Hepatocyte (in vitro differentiated cells): ENCODE data around the gene WSCD1.

ENCODE experiments used
- EZH2 ChIP-seq: fragments of 200-600 bp; sonication (generic); IDR thresholded peaks from 2 replicates; pipeline ENCODE4 v1.6.1; 2016; ENCODE audit warnings: antibody characterized with exemption, mild to moderate bottlenecking, borderline replicate concordance
- EZH2phosphoT487 ChIP-seq: fragments of 200-600 bp; sonication (generic); IDR thresholded peaks from one replicate; pipeline ENCODE4 v1.6.1; 2018; ENCODE audit warnings: antibody characterized with exemption, mild to moderate bottlenecking, low read depth, moderate library complexity; ENCODE audit not compliant: unreplicated experiment, severe bottlenecking
- TF ChIP-seq, protein P1 (sequence below): fragments of 200-600 bp; sonication (generic); IDR thresholded peaks from 2 replicates; pipeline ENCODE4 v1.5.1; 2016; ENCODE audit warnings: antibody characterized with exemption, mild to moderate bottlenecking; ENCODE audit not compliant: poor library complexity

DNA sequence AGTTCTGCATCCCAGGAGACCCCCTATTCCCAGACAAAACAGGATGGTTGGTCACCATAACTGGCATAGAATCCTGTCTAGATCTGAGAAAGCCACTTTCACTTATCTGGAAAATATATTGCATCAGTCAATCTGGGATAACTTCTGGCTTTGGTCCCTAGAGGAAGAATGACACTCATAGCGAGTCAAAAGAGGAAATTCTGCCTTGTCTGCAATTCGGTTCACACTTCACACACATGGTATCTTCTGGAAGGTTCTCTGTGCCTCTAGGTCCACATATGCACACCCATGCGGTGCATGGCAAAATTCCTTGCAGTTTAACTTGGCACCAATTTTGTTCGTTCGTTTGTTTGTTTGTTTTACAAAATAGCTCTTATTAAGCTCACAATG is 49.2 kb upstream of the WSCD1 start:
- TF ChIP-seq, protein P1, sequence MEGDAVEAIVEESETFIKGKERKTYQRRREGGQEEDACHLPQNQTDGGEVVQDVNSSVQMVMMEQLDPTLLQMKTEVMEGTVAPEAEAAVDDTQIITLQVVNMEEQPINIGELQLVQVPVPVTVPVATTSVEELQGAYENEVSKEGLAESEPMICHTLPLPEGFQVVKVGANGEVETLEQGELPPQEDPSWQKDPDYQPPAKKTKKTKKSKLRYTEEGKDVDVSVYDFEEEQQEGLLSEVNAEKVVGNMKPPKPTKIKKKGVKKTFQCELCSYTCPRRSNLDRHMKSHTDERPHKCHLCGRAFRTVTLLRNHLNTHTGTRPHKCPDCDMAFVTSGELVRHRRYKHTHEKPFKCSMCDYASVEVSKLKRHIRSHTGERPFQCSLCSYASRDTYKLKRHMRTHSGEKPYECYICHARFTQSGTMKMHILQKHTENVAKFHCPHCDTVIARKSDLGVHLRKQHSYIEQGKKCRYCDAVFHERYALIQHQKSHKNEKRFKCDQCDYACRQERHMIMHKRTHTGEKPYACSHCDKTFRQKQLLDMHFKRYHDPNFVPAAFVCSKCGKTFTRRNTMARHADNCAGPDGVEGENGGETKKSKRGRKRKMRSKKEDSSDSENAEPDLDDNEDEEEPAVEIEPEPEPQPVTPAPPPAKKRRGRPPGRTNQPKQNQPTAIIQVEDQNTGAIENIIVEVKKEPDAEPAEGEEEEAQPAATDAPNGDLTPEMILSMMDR: no peak
- TF ChIP-seq EZH2phosphoT487 (no peak), EZH2 (no peak)
